HG03045 (cell line): ENCODE data around the gene CTSK.
"Not testable (repeated sequence)": the region's sequence is repeated elsewhere in the genome, so short reads cannot be mapped to it uniquely, and the experiment has no call there.

Experiments
- ATAC-seq: cut with Tn5 transposase; IDR thresholded peaks from one replicate; pipeline ENCODE4 v1.9.1; 2021; ENCODE audit warnings: mild to moderate bottlenecking, moderate library complexity; ENCODE audit not compliant: unreplicated experiment

The CTSK gene

GRCh38 chr1:150808121-150808520, at the start of gene CTSK:
Gene CTSK (minus strand): TSS chr1:150808260. CDS start chr1:150806805, 1,455 bp downstream.
- ATAC-seq, result no peak

GRCh38 chr1:150852734-150853133, 44.7 kb upstream of the CTSK start:
- not testable (repeated sequence) for ATAC-seq

GRCh38 chr1:150850801-150851362, 42.8 kb upstream of the CTSK start:
- not testable (repeated sequence) for ATAC-seq

GRCh38 chr1:150846473-150847146, 38.5 kb upstream of the CTSK start:
- ATAC-seq, result no peak

- no peak for ATAC-seq
Measured at GRCh38 chr1:150843474-150843873, 35.4 kb upstream of the CTSK start.

GRCh38 chr1:150842964-150843363, 34.9 kb upstream of the CTSK start:
- no peak for ATAC-seq

- ATAC-seq, result no peak
Measured at GRCh38 chr1:150842343-150842742, 34.3 kb upstream of the CTSK start.

GRCh38 chr1:150841626-150842025, 33.6 kb upstream of the CTSK start:
- no peak for ATAC-seq

GRCh38 chr1:150840850-150841249, 32.8 kb upstream of the CTSK start:
- not testable (repeated sequence) for ATAC-seq

- no peak for ATAC-seq
Measured at GRCh38 chr1:150836129-150836773, 28.2 kb upstream of the CTSK start.

- not testable (repeated sequence) for ATAC-seq
Measured at GRCh38 chr1:150833961-150834360, 25.9 kb upstream of the CTSK start.

- no peak for ATAC-seq
Measured at GRCh38 chr1:150832597-150832996, 24.5 kb upstream of the CTSK start.

GRCh38 chr1:150829751-150830150, 21.7 kb upstream of the CTSK start:
- no peak for ATAC-seq

GRCh38 chr1:150826299-150826698, 18.2 kb upstream of the CTSK start:
- ATAC-seq, result no peak

GRCh38 chr1:150820730-150821512, 12.9 kb upstream of the CTSK start:
- ATAC-seq, result no peak

- no peak for ATAC-seq
Measured at GRCh38 chr1:150815871-150816270, 7.8 kb upstream of the CTSK start.

- ATAC-seq, result no peak
Measured at GRCh38 chr1:150813028-150813707, 5.1 kb upstream of the CTSK start.

- ATAC-seq, result no peak
Measured at GRCh38 chr1:150810958-150811659, 3.0 kb upstream of the CTSK start.

GRCh38 chr1:150809651-150810050, 1.6 kb upstream of the CTSK start:
- no peak for ATAC-seq

GRCh38 chr1:150808846-150809245, 786 bp upstream of the CTSK start:
- no peak for ATAC-seq
